Skeletal muscle cell (primary cell): ENCODE data around the gene RRM1.
A peak's percentile ranks its signal among the peaks of the same experiment; 100 is the strongest.

Source experiments
- DNase-seq: peaks from one replicate; pipeline ENCODE4 v3.0.0-alpha.2; 2010; ENCODE audit warnings: low read depth
- H3K4me3 ChIP-seq: 2 replicates; pipeline ENCODE4 v1.5.1; 2011; ENCODE audit warnings: low read depth, mild to moderate bottlenecking, control low read depth, low read length, moderate library complexity

RRM1 gene

GRCh38 chr11:4181782-4182721 is 87.5 kb downstream of the RRM1 start:
- DNase-seq = peak; percentile 7
- H3K4me3 ChIP-seq = no peak overlapping the region

DNA sequence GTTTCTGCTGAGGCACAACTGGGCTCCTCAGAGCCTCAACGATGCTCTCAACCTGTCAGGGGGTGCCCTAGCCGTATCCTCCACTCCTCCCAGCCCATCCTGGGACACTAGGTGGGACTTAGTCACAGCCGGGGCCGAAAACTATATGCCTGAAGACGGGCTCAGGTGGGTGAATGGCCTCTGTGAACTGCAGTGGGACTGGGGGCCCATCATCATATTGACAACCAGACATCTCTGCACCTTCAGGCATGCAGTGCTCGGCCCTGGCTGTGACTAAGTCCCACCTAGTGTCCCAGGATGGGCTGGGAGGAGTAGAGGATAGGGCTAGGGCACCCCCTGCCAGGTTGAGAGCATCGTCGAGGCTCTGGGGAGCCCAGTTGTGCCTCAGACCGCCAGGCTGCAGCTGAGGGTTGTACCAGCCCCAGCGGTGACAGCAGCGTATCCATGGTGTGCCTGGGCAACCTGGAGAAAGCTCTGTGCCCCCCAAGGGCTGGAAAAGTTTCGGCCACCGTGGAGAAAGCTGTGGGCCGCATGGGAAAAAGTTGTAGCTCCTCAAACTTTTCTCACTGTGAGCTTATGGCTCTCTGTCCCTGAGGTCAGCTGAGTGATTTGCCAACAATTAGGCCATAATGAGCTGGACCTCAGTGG is 88.9 kb downstream of the RRM1 start:
- no peak for DNase-seq

DNA sequence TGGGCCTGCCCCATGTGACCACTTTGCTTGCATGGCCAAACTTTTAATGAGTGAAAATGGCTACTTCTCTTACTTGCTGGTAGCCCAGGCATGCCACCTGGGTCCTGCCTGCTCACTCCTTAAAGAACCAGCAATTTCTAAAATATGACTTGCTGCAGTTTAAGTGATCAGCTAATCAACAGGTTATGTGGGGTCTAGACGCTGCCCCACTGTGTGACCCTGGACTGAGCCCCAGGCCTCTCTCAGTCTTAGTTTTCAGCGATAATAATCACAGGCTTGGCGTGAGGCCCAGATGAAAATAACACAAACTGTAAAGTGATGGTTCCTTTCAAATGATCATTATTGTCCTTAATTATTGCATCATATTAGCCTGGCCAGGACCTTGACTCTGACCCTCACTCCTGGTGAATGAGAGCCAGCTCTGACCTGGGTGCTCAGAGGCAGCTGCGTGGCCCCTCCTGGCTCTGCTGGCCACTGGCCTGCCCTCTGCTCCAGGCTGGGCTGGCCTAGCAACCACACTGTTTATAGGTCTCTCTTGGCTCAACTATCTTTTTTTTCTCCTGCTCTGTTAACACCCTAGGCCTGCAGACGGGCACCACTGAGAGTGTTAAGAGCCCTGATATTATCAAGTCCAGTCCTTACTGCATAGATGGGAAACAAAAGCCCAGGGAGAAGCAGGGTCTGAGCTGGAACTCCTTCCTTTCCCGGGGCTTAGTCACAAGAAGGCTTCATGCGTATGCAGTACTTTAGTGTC is 89.7 kb downstream of the RRM1 start:
- DNase-seq = no peak

More for the DNA sequence above, 88.9 kb downstream of the RRM1 start:
- no peak overlapping the region for H3K4me3 ChIP-seq

GRCh38 chr11:4185561-4185960 is 91.0 kb downstream of the RRM1 start:
- no peak overlapping the region for H3K4me3 ChIP-seq
- DNase-seq = no peak

More for the DNA sequence above, 89.7 kb downstream of the RRM1 start:
- H3K4me3 ChIP-seq = no peak overlapping the region

DNA sequence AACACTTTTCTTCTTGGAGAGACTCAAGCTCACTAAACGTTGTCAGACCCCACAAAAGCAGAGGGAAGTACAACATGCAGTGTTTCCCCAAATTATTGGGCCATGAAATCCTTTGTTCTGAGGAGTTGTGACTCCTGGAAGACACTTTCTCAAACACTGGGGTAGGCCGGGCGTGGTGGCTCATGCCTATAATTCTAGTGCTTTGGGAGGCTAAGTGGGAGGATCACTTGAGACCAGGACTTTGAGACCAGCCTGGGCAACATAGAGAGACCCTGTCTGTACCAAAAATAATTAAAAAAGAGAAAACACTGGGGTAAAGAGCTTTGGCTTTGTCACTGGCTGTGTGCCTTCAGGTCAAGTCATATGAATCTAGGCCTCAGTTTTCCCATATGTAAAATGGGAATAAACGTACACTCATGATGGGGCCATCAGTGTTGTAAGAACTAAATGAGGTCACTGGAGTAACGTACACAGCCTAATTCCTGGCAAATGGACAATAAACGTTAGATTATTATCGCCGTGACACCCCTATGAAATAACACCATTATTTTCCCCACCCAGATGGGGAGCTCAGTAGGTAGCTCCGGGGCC is 92.0 kb downstream of the RRM1 start:
- DNase-seq = no peak
- H3K4me3 ChIP-seq = peak overlapping the region; percentile 65

- peak; percentile 74 for DNase-seq
- peak overlapping the region; percentile 65 for H3K4me3 ChIP-seq
Observed at GRCh38 chr11:4187055-4187988, 92.7 kb downstream of the RRM1 start.
